Skin of body (tissue), 2 donors: ENCODE data around the gene ATXN3L. TPM values are rescaled to one million over a fixed set of nuclear protein-coding genes. Genes with fewer than 3 reads are reported as not detected.

Experiments used
- DNase-seq: peaks from one replicate; lab custom pipeline; 2025; lab: John Stamatoyannopoulos, UW
- total RNA-seq: library from RNA; depleted of rRNA; stranded (reverse); fragments of >200 nt; gene quantifications from one replicate; pipeline ENCODE4 v1.2.3, GENCODE V29; 2014

ATXN3L gene
- total RNA-seq, result not detected

GRCh38 chrX:13319953-13320352, at the start of gene ATXN3L:
Gene ATXN3L (minus strand): TSS chrX:13320053. CDS start chrX:13319934, 119 bp downstream.
- no peak for DNase-seq

GRCh38 chrX:13369256-13370030, 49.6 kb upstream of the ATXN3L start:
- no peak for DNase-seq

GRCh38 chrX:13367950-13368349, 48.1 kb upstream of the ATXN3L start:
- DNase-seq, result no peak

- DNase-seq, result no peak
Observed at GRCh38 chrX:13366698-13367097, 46.8 kb upstream of the ATXN3L start.

- DNase-seq, result no peak
Observed at GRCh38 chrX:13365161-13365560, 45.3 kb upstream of the ATXN3L start.

- no peak for DNase-seq
Observed at GRCh38 chrX:13364230-13364857, 44.5 kb upstream of the ATXN3L start.

- no peak for DNase-seq
Observed at GRCh38 chrX:13360146-13360545, 40.3 kb upstream of the ATXN3L start.

GRCh38 chrX:13357925-13358324, 38.1 kb upstream of the ATXN3L start:
- peak; percentile 1 for DNase-seq

- DNase-seq, result no peak
Observed at GRCh38 chrX:13346646-13347045, 26.8 kb upstream of the ATXN3L start.

- DNase-seq, result no peak
Observed at GRCh38 chrX:13345438-13345837, 25.6 kb upstream of the ATXN3L start.

- DNase-seq, result no peak
Observed at GRCh38 chrX:13345037-13345436, 25.2 kb upstream of the ATXN3L start.

- no peak for DNase-seq
Observed at GRCh38 chrX:13341491-13342101, 21.7 kb upstream of the ATXN3L start.

- no peak for DNase-seq
Observed at GRCh38 chrX:13340182-13340791, 20.4 kb upstream of the ATXN3L start.

- no peak for DNase-seq
Observed at GRCh38 chrX:13339607-13340006, 19.8 kb upstream of the ATXN3L start.

GRCh38 chrX:13338996-13339515, 19.2 kb upstream of the ATXN3L start:
- DNase-seq, result no peak

- no peak for DNase-seq
Observed at GRCh38 chrX:13334491-13334890, 14.6 kb upstream of the ATXN3L start.

GRCh38 chrX:13330446-13330845, 10.6 kb upstream of the ATXN3L start:
- DNase-seq, result no peak

- DNase-seq, result no peak
Observed at GRCh38 chrX:13327666-13328065, 7.8 kb upstream of the ATXN3L start.

- no peak for DNase-seq
Observed at GRCh38 chrX:13323241-13323640, 3.4 kb upstream of the ATXN3L start.

GRCh38 chrX:13317366-13317765, 2.5 kb downstream of the ATXN3L start:
- no peak for DNase-seq

- no peak for DNase-seq
Observed at GRCh38 chrX:13311560-13311959, 8.3 kb downstream of the ATXN3L start.

GRCh38 chrX:13309631-13310030, 10.2 kb downstream of the ATXN3L start:
- no peak for DNase-seq
